HG03354 (cell line): ENCODE measurements around the gene MRPL33.

ENCODE experiments used
- ATAC-seq: cut with Tn5 transposase; IDR thresholded peaks from one replicate; pipeline ENCODE4 v1.9.1; 2021; ENCODE audit warnings: mild to moderate bottlenecking; ENCODE audit not compliant: unreplicated experiment, poor library complexity, severe bottlenecking

MRPL33 gene

DNA sequence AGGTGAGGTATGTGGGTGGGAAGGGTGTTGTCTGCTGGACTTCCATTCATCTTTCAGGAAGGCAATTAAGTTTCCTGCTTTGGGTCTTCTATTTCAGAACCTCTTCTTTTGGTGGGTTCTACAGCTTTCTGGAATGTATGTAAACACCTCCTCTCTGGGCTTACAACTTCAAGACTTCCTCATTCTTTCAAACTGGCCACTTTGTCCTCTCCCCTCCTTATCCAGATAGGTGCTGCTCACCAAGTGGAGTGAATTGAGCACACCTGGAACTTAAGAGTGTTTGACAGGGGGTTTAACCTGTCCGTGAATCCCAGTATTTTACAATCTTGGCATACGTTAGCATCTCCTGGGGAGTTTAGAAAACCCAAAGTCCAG is 5.2 kb upstream of the MRPL33 start:
- no peak for ATAC-seq

GRCh38 chr2:27771202-27771547 is 344 bp upstream of the MRPL33 start:
- ATAC-seq = peak; percentile 32

DNA sequence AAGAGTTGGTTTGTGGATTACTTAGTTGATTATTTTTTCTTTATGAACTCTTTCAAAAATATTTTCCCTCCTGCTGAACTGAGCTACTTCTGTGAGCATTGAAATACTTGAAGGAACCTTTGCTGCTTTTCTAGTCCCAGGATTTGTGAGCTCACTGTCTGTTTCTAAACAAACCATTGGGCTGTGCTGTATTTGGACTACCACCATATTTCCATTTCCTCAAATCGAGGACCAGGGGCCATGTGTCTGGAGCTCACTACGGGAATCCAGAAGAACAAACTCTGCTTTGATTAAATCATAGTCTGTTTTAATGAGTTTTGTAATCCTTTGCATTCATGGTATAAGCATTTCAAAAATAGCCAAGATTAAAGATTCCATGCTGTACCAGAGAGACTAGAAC is 1.3 kb downstream of the MRPL33 start:
- no peak for ATAC-seq

GRCh38 chr2:27773959-27774358 is 2.4 kb downstream of the MRPL33 start:
- ATAC-seq = no peak

GRCh38 chr2:27776097-27776496 is 4.6 kb downstream of the MRPL33 start:
- no peak for ATAC-seq

DNA sequence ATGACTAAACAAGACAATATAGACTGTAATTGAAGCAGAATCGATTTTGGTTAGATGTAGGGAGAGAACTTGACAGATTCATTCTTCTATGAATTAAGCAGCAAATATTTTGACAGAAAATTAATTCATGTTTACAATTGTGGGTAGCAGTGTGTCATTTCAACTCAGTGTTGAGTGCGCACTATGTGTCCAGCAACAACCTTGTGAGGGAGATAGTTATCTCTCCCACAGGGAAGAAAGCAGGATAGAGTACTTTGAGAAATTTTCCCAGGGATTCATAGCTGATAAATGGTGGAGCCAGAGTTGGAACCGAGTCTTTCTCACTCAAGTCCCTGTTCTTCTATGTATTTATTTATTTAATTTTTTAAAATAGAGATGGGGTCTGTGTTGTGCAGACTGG is 5.2 kb downstream of the MRPL33 start:
- no peak for ATAC-seq

GRCh38 chr2:27779417-27780055 is 8.0 kb downstream of the MRPL33 start:
- ATAC-seq = no peak

GRCh38 chr2:27781496-27781895 is 10.0 kb downstream of the MRPL33 start:
- no peak for ATAC-seq

DNA sequence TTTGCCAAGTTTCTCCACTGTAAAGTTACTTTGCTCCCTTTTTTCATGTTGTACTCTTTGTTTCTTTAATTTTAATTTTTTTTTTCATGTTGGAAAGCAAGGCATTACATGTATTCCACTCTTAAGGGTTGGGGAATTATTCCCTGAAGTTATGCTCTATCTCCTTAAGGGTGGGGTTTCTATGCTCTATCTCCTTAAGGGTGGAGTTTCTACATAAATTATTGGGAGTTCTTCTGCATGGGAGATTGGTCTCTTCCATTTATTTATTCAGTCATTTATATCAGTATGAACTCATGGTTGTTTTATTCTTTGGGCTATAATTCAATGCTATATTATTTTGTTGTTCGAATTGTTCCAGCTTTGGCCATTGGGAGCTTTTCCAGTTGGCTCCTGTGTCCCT is 11.2 kb downstream of the MRPL33 start:
- ATAC-seq = no peak

GRCh38 chr2:27790796-27791195 is 19.3 kb downstream of the MRPL33 start:
- no peak for ATAC-seq

DNA sequence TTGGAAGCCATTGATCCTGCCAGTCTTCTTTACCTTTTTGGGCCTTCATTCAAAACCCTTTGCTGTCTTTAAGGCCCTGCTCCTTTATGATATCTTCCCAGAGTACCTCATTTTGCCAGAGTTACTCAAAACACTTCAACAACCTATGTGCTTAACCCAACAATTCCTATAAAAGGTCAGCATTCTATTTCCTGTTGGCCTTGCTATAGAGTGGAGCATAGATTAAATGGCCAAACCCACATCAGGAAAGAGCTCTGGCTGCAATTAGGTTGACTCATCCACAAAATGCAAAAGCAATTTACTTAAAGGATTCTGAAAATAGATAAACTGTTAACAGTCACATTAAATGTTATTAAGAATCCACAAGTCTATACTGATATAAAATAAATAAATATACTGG is 21.2 kb downstream of the MRPL33 start:
- ATAC-seq = no peak

DNA sequence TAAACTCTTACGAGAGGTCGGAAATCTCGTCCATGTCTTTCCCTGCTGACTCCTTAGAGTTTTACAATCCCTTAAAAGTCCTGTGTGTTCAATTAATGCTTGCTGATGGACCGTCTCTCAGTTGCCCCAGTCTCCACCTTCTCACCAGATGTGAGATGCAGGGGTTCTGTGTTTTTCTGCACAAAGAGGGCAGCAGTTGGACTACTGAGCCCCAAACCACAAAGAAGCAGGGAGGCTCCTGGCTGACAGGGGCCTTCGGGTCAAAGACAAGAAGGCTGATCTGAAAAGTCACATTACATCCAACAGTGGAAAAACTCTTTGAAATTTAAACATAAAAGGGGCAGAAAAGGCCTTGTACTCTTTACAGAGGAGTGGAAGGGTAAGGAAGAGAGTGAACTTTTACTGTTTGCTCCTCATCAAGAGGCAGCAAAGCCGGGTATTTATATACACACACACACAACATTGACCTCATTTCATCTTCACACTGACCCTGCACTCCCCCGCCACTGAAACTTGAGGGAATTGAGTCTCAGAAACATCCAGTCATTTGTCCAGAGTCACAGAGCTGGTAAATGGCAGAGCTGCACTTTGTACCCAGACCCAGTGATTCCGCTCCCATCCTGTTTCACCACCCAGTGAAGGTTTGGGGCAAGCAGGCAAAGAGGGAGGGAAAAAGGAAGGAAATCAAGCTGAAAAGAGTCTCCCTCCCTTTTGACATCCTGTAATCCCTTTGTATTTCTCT is 23.7 kb downstream of the MRPL33 start:
- ATAC-seq = no peak

DNA sequence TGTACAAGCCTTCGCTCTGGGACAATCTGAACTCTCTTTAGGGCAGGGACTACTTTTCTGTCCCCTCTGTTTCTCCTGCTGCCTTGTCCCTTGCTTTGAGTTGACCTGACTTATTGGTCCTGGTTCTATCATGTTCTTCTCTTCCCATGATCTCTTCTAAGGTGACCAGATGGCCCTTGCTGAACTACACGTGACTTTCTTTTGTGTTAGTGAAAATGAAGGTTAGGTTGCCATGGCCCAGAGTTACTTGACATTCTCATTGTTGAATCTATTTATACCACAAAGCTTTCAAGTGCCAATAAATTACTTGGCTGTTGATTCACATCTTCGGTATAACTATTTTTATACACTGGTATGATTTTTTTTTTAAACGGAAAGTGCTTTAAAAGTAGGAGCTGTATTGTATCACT is 24.4 kb downstream of the MRPL33 start:
- no peak for ATAC-seq

GRCh38 chr2:27796791-27797765 is 25.6 kb downstream of the MRPL33 start:
- ATAC-seq = no peak

DNA sequence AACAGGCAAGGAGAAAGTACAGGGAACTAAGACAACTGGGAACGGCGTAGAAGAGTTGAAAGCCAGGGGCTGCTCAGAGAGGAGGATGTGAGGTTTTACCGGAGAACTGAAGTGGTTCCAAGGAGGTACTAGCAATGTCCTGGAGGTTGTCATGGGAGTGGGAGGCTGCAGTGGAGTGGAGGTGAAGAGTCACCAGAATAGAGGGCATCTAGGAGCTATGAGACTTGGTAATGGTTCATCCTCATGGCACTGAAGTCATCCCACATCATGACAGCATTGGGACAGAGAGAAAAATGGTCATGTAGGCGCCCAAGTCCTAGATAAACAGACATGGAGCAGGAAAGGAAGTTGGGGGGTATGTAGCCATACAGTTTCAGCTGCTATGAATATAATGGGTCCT is 26.3 kb downstream of the MRPL33 start:
- ATAC-seq = no peak

DNA sequence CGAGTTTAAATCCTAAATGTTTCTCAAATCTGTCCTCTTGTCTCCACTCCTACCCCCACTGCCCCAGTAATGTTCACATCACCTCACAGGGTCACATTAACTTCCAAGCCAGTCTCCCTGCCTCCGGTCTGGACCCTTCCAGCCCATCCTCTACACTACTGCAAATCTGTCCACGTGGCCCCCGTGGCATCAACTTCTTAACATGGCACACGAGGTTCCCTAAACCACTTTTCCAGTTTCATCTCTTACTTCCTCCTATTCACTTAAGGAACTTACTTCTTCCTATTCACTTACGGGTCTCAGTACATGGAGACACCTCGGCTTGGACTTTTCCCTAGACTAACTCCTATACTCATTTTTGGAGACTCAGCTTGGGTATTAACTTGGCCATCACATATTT is 27.0 kb downstream of the MRPL33 start:
- no peak for ATAC-seq

DNA sequence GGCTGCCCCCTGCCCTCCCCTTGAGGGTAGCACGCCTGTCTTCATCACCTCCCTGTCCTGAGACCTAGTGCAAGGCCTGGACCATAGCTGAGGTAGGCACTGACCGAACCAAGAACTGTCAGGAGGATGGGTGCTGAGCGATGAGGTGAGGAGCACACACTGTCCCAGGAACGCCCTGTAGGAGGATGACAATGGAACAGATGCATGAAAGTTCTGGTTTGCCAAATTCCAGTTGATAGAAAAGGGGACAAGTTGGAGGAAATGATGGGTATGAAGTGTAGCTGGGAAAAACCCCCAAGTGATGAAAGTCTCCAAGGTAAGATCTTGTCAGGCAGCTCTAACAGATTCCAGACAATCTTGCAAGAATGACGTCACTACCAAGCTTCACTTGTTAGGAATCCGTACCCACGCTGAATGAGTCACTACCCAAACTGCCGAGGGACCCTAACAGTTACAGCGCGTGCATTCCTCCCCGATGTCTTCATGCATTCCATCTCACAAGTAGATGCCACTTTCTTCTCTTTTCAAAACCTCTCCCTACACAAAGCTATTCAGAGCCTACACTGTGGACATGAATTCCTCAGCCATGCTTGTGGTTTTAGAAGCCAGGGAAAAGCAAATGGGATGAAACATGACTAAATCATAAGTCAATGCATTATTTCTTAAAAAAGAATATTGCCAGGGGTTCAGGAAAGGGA is 27.6 kb downstream of the MRPL33 start:
- no peak for ATAC-seq

- no peak for ATAC-seq
Measured at GRCh38 chr2:27799646-27800010, 28.1 kb downstream of the MRPL33 start.

- ATAC-seq = no peak
Measured at GRCh38 chr2:27800856-27801255, 29.3 kb downstream of the MRPL33 start.

DNA sequence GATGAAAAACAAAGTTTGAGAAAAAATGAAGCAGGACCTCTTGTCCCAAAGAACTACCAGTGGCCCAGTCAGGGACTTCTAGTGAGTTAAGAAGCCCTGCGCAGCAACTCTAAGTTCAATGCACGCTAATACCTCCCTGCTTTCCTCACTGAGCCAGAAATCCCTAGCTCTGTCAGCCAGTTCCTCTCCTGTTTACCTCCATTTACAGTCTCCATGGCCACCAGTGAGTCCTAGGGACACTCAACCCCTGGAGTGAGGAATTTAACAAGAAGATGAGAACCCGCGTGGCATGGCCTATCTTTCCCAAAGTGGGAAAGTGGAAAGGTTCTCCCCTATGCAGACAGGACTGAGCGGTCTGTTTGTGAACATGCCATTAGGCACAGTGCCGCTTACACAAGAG is 31.0 kb downstream of the MRPL33 start:
- no peak for ATAC-seq
